Activated T-helper 17 cell treated with anti-CD3 and anti-CD28 coated beads, Interleukin-2, amount 50 U/mL, for 72 hours (primary cell): ENCODE measurements around the gene ATG16L2. TPM values are rescaled to one million over a fixed set of nuclear protein-coding genes. Genes with fewer than 3 reads are reported as not detected.
"Not testable (repeated sequence)": the region's sequence is repeated elsewhere in the genome, so short reads cannot be mapped to it uniquely, and the experiment has no call there.

ENCODE experiments used
- ATAC-seq: fragments of 150-1000 bp; cut with Tn5 transposase; replicated peaks from 2 replicates; pipeline ENCODE4 v1.10.0; 2021; ENCODE audit warnings: mild to moderate bottlenecking, moderate library complexity
- H3K27ac Mint-ChIP-seq: one replicate; pipeline ENCODE4 v1.8.0; 2022; ENCODE audit warnings: mixed read lengths
- H3K27me3 Mint-ChIP-seq: one replicate; pipeline ENCODE4 v1.8.0; 2022; ENCODE audit warnings: mixed read lengths
- H3K36me3 Mint-ChIP-seq: one replicate; pipeline ENCODE4 v1.8.0; 2022; ENCODE audit warnings: low read depth, mild to moderate bottlenecking, mixed read lengths
- H3K4me1 Mint-ChIP-seq: one replicate; pipeline ENCODE4 v1.8.0; 2022; ENCODE audit warnings: mixed read lengths
- H3K4me3 Mint-ChIP-seq: one replicate; pipeline ENCODE4 v1.8.0; 2022; ENCODE audit warnings: mild to moderate bottlenecking, mixed read lengths
- H3K9me3 Mint-ChIP-seq: one replicate; pipeline ENCODE4 v1.8.0; 2022; ENCODE audit warnings: mixed read lengths
- total RNA-seq, 2 donors: library from RNA; stranded (reverse); gene quantifications; one replicate each; pipeline ENCODE4 v1.2.3, GENCODE V29; 2022

Gene ATG16L2
- total RNA-seq, 2 donors from 2014 or later: 85.3 to 127 TPM

DNA sequence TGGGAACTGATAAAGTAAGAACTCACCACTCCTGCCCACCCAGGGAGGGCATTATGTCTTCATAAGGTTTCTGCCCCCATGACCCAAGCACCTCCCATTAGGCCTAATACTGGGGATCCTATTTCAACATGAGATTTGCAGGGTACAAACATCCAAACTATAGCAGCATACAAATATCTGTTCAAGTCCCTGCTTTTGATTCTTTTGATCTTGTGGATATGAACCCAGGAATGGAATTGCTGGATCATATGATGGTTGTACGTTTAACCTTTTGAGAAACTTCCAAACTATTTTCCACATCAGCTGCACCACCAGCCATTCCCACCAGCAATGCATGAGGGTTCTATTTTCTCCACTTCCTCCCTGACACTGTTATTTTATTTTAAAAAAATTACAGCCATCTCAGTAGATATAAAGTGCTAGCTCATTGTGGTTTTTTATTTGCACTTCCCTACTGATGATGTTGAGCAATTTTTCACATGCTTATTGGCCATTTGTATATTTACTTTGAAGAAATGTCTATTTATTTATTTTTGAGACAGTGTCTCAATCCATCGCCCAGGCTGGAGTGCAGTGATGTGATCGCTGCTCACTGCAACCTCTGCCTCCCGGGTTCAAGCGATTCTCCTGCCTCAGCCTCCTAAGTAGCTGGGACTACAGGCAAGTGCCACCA lies 7.1 kb upstream of the ATG16L2 start:
- Mint-ChIP-seq H3K27ac (no peak overlapping the region), H3K9me3 (no peaks in the 10 kb centered on the region), H3K36me3 (peaks cover 44% of the 10 kb centered on the region), H3K4me1 (peaks cover 10% of the 10 kb centered on the region), H3K27me3 (no peaks in the 10 kb centered on the region), H3K4me3 (no peak overlapping the region)
- no peak for ATAC-seq

DNA sequence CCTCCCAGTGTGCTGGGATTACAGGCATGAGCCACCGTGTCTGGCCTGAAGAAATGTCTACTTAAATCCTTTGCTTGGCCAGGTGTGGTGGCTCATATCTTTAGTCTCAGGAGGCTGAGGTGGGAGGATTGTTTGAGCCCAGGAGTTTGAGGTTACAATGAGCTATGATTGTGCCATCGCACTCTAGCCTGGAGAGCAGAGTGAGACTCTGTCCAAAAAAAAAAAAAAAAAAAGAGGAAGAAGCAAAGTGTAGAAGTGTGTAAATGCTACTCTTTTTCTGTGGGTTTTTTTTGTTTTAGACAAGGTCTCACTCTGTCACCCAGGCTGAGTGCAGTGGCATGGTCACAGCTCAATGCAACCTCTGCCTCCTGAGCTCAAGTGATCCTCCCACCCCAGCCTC lies 6.4 kb upstream of the ATG16L2 start:
- Mint-ChIP-seq H3K36me3 (peaks cover 51% of the 10 kb centered on the region), H3K27me3 (no peaks in the 10 kb centered on the region), H3K4me1 (peaks cover 14% of the 10 kb centered on the region), H3K4me3 (no peak overlapping the region), H3K27ac (no peak overlapping the region), H3K9me3 (no peaks in the 10 kb centered on the region)
- no peak for ATAC-seq

DNA sequence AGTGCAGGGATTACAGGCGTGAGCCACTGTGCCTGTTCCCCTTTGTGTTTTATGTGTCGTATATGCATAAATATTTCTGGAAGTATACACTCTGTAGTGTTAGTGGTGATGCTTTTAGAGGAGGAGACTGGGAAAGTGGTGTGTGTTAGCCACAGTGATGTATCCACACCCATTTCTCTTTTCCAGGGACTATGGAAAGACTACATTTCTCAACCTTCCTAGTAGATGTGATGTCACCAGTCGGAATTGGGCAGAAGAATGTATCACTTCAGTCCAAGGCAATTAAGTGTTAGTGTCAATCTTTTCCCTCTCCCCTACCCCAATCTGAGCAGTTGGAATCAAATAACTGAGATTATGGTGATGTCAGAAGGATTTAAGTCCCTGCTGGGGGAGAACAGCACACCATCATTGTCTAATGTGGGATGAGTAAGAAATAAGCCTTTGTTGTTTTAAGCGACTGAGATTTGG lies 5.8 kb upstream of the ATG16L2 start:
- Mint-ChIP-seq H3K27me3 (no peaks in the 10 kb centered on the region), H3K9me3 (no peaks in the 10 kb centered on the region), H3K27ac (no peak overlapping the region), H3K36me3 (peaks cover 57% of the 10 kb centered on the region), H3K4me3 (no peak overlapping the region), H3K4me1 (peaks cover 15% of the 10 kb centered on the region)
- ATAC-seq: no peak

DNA sequence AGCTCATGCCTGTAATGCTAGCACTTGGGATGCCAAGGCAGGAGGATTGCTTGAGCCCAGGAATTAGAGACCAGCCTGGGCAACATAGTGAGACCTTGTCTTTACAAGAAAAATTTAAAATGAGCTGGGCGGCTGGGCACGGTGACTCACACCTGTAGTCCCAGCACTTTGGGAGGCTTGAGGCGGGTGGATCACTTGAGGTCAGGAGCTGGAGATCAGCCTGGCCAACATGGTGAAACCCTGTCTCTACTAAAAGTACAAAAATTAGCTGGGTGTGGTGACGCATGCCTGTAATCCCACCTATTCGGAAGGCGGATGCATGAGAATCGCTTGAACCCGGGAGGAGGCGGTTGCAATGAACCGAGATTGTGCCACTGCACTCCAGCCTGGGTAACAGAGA lies 2.5 kb upstream of the ATG16L2 start:
- H3K27me3 Mint-ChIP-seq, ATAC-seq: not testable (repeated sequence)
- H3K36me3 Mint-ChIP-seq: peaks cover 81% of the 10 kb centered on the region

DNA sequence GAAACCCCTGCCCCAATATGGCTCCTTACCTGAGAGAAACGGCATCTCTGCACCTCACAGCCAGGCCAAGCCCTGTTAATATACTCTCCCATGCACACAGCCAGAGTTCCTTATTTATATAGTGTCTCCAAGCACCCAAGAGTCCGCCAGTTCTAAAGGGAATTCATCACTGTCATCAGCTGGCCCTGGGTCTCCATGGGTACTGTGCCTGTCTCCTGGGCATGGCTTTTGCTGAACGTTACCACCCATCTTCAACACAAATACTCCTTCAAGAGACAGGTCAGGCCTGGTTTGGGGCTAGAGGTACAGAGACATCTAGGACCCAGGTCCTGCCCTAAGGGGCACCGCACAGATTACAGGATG lies 1.6 kb upstream of the ATG16L2 start:
- peaks cover 11% of the 10 kb centered on the region for H3K4me1 Mint-ChIP-seq
- H3K9me3 Mint-ChIP-seq: no peaks in the 10 kb centered on the region
- no peak for ATAC-seq
- H3K36me3 Mint-ChIP-seq: peaks cover 89% of the 10 kb centered on the region
- no peaks in the 10 kb centered on the region for H3K27me3 Mint-ChIP-seq
- H3K4me3 Mint-ChIP-seq: peak overlapping the region; percentile 96
- H3K27ac Mint-ChIP-seq: peak overlapping the region; percentile 96

More for the DNA sequence above, 2.5 kb upstream of the ATG16L2 start:
- peaks cover 11% of the 10 kb centered on the region for H3K4me1 Mint-ChIP-seq
- not testable (repeated sequence) for H3K27ac Mint-ChIP-seq, H3K9me3 Mint-ChIP-seq
- H3K4me3 Mint-ChIP-seq: peak overlapping the region; percentile 96

DNA sequence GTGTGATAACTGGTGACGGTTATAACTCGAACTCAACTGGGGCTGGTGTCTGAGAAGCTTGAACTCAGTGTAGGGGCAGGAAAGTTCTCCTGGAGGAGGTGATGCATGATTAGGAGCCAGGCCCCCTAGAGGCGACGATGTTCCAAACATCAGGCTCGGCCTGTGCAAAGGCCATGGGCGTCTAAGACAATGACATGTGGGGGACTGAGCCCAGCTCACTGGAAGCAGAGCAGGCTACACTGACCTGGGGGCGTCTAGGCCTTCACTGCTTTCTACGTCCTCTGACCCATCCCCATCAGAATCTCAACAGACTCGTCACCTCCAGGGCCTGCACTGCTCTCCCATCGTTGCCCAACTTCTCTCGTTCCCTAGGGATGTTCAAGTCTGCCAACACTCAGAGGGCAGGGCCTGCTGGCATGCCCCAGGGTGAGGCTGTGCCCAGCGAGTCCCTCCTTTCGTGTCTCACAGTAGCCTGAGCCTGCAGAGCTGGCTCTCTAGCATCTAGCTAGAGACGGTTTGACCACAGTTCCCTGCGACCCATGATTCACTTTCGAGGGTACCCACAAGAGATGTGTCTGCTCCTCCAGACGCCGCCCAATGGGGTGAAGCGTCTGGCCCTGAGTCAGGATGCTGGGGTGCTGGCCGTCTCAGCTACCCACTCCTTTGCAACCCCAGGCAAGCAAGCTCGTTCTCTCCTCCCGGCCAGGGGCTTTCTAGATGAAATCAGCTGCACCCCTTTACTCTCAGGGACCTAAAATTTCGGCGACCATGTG lies 1.1 kb upstream of the ATG16L2 start:
- Mint-ChIP-seq H3K27me3 (no peaks in the 10 kb centered on the region), H3K4me1 (peaks cover 11% of the 10 kb centered on the region), H3K9me3 (no peaks in the 10 kb centered on the region), H3K27ac (peak overlapping the region; percentile 96), H3K36me3 (peaks cover 91% of the 10 kb centered on the region), H3K4me3 (peak overlapping the region; percentile 96)
- ATAC-seq: peak; percentile 80

DNA sequence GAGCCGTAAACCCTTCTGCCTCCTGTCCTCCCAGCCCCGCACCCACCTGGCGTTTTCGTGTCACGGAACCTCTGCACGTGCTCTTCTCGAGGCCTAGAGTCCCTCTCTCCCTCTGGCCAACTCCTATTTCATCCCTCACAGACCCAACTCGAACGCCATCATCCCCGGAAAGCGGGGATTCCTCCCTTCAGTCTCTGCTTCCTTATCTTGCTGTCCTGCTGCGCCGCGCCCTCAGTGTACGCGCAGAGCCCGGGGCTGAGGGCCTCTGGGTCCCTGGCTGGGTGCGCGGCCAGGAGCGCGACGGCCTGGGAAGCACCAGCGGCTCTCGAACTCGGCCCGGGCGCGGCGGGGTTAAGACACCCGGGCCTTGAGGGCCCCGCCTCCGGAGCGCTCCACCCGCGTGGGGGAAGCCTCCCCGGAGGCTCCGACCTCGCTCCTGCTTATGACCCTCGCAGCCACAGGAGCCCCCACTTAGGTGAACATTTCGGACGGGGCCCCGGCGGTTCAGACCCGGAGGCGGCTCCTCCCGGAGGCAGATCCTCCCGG lies 398 bp upstream of the ATG16L2 start:
- Mint-ChIP-seq H3K36me3 (peaks cover 91% of the 10 kb centered on the region), H3K4me3 (peak overlapping the region; percentile 96), H3K27me3 (no peaks in the 10 kb centered on the region), H3K9me3 (no peaks in the 10 kb centered on the region), H3K27ac (peak overlapping the region; percentile 96), H3K4me1 (peaks cover 11% of the 10 kb centered on the region)
- peak; percentile 66 for ATAC-seq

DNA sequence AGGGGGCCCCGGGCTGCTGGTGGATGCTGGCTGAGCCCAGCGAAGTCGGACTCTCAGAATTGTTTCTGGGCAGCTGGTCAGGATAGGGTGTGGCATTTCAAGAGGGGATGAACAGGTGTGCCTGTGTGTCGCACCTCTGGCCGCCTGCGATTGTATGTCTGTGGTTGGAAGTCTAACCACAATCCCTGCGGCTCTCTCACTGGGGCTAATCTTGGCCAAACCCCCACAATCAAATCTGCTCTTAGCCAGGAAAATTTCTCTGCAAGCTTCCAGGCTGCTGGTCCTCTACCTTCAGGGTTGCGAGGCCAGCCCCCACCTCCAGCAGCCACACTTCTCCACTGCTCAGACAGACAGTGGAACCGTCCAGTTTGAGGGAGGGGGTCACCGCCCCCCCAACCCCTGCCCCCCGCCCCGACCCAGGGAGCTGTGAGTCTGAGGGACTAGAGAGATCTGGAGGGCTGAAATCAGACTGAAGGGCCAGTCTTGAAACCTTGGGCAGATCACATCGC lies 953 bp downstream of the ATG16L2 start:
- H3K4me3 Mint-ChIP-seq: peak overlapping the region; percentile 96
- H3K9me3 Mint-ChIP-seq: no peaks in the 10 kb centered on the region
- H3K27ac Mint-ChIP-seq: peak overlapping the region; percentile 96
- H3K36me3 Mint-ChIP-seq: peaks cover 91% of the 10 kb centered on the region
- H3K4me1 Mint-ChIP-seq: peaks cover 16% of the 10 kb centered on the region
- no peak for ATAC-seq
- H3K27me3 Mint-ChIP-seq: no peaks in the 10 kb centered on the region

DNA sequence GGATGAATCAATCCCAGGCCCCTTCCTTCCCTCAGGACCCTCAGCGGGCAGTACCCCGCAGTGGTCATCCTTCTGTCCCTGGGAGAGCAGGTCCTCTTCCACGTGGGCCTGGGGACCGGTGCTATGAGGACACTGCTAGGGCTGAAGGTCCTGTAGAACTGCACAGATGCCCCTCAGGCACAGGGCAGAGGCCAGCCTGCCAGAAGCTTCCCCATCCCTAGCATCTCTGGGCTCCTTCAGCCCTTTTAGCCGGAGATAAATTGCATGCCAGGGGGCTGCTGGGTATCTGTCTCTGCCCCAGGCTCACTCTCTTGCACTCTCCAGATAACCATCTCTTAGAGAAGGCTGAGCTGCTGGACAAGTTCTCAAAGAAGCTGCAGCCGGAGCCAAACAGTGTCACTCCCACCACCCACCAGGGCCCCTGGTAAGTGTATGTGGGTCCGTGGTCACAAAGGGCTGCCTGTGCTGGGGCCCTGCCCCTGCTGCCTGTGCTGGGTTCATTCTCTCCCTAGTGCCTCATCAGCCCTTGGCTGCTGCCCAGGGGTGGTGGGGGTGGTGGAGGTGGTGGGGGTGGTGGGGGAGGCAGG lies 2.3 kb downstream of the ATG16L2 start:
- peaks cover 90% of the 10 kb centered on the region for H3K36me3 Mint-ChIP-seq
- peak overlapping the region; percentile 96 for H3K4me3 Mint-ChIP-seq
- H3K9me3 Mint-ChIP-seq: no peaks in the 10 kb centered on the region
- no peaks in the 10 kb centered on the region for H3K27me3 Mint-ChIP-seq
- no peak for ATAC-seq
- peak overlapping the region; percentile 96 for H3K27ac Mint-ChIP-seq
- peaks cover 15% of the 10 kb centered on the region for H3K4me1 Mint-ChIP-seq

DNA sequence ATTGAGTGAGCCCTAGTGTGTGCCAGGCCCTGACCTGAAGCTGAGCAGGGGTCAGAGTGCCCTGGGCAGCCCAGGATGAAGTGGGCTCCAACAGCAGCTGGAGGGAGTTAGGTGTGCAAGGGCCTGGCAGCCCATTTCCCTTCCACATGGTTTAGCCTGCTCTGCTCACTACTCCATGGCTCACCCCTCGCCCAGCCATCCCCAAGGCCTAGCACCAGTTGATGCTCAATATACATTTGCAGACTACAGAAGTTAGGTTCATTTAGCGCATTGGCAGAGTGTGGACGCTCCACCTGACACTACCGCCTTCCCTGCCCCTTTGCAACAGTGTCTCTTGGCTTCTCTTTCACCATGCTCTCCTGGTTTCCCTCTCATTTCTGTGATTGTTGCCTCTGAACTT lies 3.8 kb downstream of the ATG16L2 start:
- Mint-ChIP-seq H3K27me3 (no peaks in the 10 kb centered on the region), H3K4me3 (peak overlapping the region; percentile 96), H3K36me3 (peaks cover 76% of the 10 kb centered on the region), H3K9me3 (no peaks in the 10 kb centered on the region), H3K4me1 (peaks cover 11% of the 10 kb centered on the region), H3K27ac (no peak overlapping the region)
- ATAC-seq: no peak

DNA sequence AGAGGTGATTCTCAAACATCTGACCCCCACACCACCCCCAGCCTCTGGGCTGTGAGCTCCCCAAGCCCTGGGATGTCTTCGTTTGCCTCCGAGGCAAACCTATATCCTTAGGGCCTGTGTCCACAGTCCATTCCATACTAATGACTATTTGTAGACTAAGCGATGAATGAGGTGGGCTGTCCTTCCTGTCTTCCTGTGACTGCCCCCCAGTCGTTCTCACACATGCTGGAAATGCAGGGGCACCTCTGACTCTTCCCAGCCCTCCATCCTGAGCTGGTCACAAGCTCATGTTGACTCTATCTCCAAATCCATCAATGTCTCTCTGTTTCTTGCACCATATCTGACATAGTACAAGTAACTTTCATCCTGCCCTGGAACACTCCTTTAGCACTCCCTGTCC lies 4.8 kb downstream of the ATG16L2 start:
- no peak overlapping the region for H3K4me3 Mint-ChIP-seq
- peaks cover 11% of the 10 kb centered on the region for H3K4me1 Mint-ChIP-seq
- no peaks in the 10 kb centered on the region for H3K9me3 Mint-ChIP-seq
- no peak for ATAC-seq
- no peaks in the 10 kb centered on the region for H3K27me3 Mint-ChIP-seq
- peaks cover 76% of the 10 kb centered on the region for H3K36me3 Mint-ChIP-seq
- H3K27ac Mint-ChIP-seq: peak overlapping the region; percentile 63

DNA sequence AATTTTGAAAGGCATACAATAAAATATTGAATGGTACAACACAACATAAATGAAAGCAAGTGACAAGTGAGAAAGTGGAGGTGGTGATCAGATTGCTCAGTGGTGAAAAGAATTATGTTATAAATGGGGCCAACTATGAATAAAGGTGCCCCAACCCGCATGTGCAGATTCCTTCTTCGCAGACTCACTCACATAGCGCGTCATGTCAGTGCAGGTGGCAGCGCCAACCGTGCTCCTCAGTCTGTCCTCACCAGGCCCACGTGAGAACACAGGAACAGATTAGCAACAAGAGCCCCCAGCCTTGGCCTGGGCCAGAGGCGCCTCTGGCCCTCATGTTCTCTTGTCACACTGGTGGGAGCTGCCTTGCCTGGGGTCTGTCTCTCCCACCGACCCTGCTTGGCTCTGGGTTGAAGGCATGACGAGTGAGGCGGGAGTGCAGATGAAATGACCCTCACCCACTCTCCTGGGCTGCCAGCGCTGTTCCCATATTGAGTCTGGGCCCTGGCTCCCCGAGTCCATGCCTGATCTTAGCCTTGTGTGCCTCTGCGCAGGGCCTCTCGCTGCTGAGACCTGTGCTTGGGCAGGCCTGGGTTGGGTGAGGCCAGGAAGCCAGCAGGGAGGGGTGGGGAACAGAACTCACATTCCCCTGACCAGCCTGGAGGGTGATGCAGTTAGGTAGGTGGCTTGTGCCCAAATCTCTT lies 6.4 kb downstream of the ATG16L2 start:
- H3K27ac Mint-ChIP-seq: no peak overlapping the region
- H3K36me3 Mint-ChIP-seq: peaks cover 81% of the 10 kb centered on the region
- H3K4me3 Mint-ChIP-seq: peak overlapping the region; percentile 44

DNA sequence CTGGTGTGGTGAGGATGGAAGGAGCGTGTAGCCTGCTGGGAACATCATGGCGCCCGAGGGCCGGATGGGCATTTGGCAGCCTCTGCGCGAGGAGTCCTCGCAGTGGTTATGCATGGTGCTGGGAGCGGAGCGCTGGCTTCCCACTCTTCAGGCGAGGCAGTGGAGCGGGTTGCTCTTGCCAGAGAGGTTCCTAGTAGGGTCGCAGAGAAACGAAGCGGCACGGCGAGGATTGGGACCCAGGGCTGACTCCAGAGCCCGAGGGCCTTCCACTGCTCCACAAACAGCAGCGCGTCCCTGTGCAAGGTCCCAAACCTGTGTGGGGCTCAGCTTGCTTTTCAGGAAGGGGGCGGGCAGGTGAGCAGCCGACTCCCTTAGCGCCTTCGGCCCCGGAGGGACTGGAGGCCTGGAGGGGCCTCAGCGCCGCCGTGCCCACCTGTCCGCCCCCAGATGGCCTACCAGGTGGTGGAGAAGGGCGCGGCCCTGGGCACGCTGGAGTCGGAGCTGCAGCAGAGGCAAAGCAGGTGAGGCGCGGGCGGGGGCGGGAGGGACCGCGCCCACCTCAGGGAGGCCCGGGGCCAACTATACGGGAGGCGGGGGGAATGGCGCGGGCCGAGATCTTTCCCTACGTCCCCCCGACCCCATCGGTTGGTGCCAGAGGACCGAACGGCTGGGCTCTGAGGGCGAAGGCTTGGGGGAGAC lies 7.2 kb downstream of the ATG16L2 start:
- H3K27ac Mint-ChIP-seq: no peak overlapping the region
- no peak for ATAC-seq
- peaks cover 15% of the 10 kb centered on the region for H3K4me1 Mint-ChIP-seq
- H3K9me3 Mint-ChIP-seq: no peaks in the 10 kb centered on the region
- peak overlapping the region; percentile 44 for H3K4me3 Mint-ChIP-seq
- H3K36me3 Mint-ChIP-seq: peaks cover 81% of the 10 kb centered on the region
- no peaks in the 10 kb centered on the region for H3K27me3 Mint-ChIP-seq

More for the DNA sequence above, 6.4 kb downstream of the ATG16L2 start:
- Mint-ChIP-seq H3K4me1 (peaks cover 15% of the 10 kb centered on the region), H3K27me3 (no peaks in the 10 kb centered on the region), H3K9me3 (no peaks in the 10 kb centered on the region)
- ATAC-seq: no peak
